Measurements from ENCODE around the gene ABCC2.

Gene ABCC2

DNA sequence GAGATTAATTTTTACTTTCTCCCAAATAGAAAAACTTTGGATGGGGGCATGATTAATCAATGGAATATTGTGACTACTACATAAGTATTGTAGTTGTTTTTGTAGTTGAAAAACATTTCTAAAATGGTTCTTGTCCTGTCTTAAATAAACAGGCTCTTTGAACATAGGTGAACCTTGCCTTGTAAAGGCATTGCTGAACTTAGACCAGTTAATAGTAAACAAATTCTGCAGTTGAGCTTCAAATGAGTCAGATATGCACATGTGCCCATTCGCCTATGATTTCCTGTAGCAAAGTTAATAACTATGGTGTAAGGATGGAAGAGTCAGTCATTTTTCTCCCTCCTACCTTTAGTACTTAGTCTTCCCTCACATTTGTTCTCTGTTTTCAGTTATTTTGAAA lies 27.8 kb upstream of the ABCC2 start:
- Histone ChIP-seq H3K4me3 (ENCODE audit: low read length) (no peak overlapping the region), H3K4me1 (ENCODE audit: control insufficient read depth, insufficient read depth, low read length) (peaks cover 13% of the 10 kb centered on the region), H3K9me3 (replicated peaks; ENCODE audit: low read length) (no peaks in the 10 kb centered on the region), H3K36me3 (ENCODE audit: insufficient read depth, low read length) (peaks cover 54% of the 10 kb centered on the region), H3K9ac (ENCODE audit: low read depth, low read length) (no peak overlapping the region), H3K4me2 (ENCODE audit: low read length) (no peak overlapping the region), H3K27me3 (ENCODE audit: control insufficient read depth, insufficient read depth, low read length) (no peaks in the 10 kb centered on the region)

DNA sequence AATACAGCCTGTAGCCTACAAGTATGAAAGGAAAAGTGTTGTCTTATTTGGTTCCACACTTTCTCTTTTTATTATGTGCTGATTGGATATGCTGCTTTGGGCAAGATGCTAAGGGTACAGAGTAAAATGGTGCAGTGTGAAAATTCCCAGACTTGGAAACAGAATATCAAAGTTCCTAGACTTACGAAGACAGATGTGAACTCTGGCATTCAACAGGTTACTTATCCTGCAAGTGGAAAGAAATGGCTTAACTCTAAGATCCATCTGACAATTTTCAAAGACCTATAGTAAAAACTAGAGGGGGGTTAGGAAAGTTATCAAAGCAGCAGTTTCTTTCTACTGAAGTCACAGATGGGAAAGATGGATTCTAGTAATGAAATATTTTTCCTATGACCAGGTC lies 26.3 kb upstream of the ABCC2 start:
- Histone ChIP-seq H3K4me3 (ENCODE audit: low read length) (no peak overlapping the region), H3K9me3 (replicated peaks; ENCODE audit: low read length) (no peaks in the 10 kb centered on the region), H3K9ac (ENCODE audit: low read depth, low read length) (no peak overlapping the region), H3K4me2 (ENCODE audit: low read length) (no peak overlapping the region), H3K36me3 (ENCODE audit: insufficient read depth, low read length) (peaks cover 60% of the 10 kb centered on the region), H3K27me3 (ENCODE audit: control insufficient read depth, insufficient read depth, low read length) (no peaks in the 10 kb centered on the region), H3K4me1 (ENCODE audit: control insufficient read depth, insufficient read depth, low read length) (peaks cover 20% of the 10 kb centered on the region)

DNA sequence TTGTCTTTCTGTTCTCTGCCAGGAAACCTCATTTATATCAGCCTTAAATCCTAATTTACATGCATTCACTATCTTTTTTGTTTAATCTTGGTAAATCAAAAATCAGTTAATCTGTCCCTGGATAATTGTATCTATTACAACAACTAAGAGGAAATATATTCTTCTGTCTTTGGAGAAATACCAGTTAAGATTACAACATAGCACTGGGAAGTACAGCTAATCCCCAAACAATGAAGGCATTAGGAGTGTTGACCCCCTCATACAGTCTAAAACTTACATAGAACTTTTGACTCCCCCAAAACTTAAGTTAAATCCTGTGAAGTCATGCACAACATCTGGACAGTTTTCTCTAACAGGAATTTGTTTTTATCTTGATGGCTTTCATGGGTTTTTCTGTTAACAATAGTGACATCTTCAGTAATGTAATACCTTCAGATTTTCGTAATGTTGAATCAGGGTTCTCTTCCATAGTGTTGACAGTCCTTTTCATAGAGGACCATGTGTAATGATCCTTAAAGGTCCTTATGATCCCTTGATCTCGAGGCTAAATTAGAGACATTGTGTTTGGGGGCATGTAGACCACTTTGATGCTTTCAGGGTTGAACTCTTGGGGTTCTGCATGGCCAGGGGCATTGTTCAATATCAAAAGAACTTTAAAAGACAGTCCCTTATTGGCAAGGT lies 24.1 kb upstream of the ABCC2 start:
- Histone ChIP-seq H3K27me3 (ENCODE audit: control insufficient read depth, insufficient read depth, low read length) (no peaks in the 10 kb centered on the region), H3K9me3 (replicated peaks; ENCODE audit: low read length) (no peaks in the 10 kb centered on the region), H3K9ac (ENCODE audit: low read depth, low read length) (no peak overlapping the region), H3K4me2 (ENCODE audit: low read length) (peak overlapping the region; percentile 16), H3K4me1 (ENCODE audit: control insufficient read depth, insufficient read depth, low read length) (peaks cover 22% of the 10 kb centered on the region), H3K36me3 (ENCODE audit: insufficient read depth, low read length) (peaks cover 55% of the 10 kb centered on the region), H3K4me3 (ENCODE audit: low read length) (no peak overlapping the region)

DNA sequence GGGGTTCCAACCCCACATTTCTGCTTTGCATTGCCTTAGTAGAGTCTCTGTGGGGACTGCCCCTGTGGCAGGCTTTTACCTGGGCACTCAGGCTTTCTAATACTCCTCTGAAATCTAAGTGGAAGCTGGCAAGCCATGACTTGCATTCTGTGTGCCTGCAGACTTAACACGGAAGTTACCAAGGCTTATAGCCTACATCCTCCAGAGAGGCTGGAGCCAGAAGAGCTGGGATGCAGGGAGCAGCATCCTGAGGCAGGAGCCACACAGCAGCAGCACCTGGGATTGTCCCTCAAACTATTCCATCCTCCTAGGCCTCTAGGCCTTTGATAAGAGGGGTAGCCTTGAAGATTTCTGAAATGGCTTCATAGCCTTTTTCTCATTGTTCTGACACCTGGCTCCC lies 22.1 kb upstream of the ABCC2 start:
- Histone ChIP-seq H3K4me3 (ENCODE audit: low read length) (no peak overlapping the region), H3K9ac (ENCODE audit: low read depth, low read length) (no peak overlapping the region), H3K27me3 (ENCODE audit: control insufficient read depth, insufficient read depth, low read length) (no peaks in the 10 kb centered on the region), H3K4me2 (ENCODE audit: low read length) (no peak overlapping the region), H3K36me3 (ENCODE audit: insufficient read depth, low read length) (peaks cover 44% of the 10 kb centered on the region), H3K9me3 (replicated peaks; ENCODE audit: low read length) (no peaks in the 10 kb centered on the region), H3K4me1 (ENCODE audit: control insufficient read depth, insufficient read depth, low read length) (peaks cover 22% of the 10 kb centered on the region)

DNA sequence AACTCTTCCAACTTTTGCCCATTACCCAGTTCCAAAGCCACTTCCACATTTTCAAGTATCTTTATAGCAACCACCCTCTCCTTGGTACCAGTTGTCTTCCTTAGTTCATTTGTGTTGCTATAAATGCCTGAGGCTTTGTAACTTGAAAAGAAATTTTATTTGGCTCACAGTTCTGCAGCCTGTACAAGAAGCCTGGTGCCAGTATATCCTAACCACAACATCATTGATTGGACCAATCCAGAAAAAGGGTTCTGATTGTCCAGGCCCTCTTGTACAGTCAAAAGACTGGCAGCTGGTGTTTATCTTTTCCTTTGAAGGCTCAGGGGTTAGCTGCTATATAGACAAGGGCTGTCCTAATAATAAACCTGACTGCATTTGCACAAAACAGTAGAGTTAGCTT lies 21.1 kb upstream of the ABCC2 start:
- Histone ChIP-seq H3K4me3 (ENCODE audit: low read length) (no peak overlapping the region), H3K4me2 (ENCODE audit: low read length) (no peak overlapping the region), H3K4me1 (ENCODE audit: control insufficient read depth, insufficient read depth, low read length) (peaks cover 22% of the 10 kb centered on the region), H3K9me3 (replicated peaks; ENCODE audit: low read length) (no peaks in the 10 kb centered on the region), H3K27me3 (ENCODE audit: control insufficient read depth, insufficient read depth, low read length) (no peaks in the 10 kb centered on the region), H3K9ac (ENCODE audit: low read depth, low read length) (no peak overlapping the region), H3K36me3 (ENCODE audit: insufficient read depth, low read length) (peaks cover 34% of the 10 kb centered on the region)

DNA sequence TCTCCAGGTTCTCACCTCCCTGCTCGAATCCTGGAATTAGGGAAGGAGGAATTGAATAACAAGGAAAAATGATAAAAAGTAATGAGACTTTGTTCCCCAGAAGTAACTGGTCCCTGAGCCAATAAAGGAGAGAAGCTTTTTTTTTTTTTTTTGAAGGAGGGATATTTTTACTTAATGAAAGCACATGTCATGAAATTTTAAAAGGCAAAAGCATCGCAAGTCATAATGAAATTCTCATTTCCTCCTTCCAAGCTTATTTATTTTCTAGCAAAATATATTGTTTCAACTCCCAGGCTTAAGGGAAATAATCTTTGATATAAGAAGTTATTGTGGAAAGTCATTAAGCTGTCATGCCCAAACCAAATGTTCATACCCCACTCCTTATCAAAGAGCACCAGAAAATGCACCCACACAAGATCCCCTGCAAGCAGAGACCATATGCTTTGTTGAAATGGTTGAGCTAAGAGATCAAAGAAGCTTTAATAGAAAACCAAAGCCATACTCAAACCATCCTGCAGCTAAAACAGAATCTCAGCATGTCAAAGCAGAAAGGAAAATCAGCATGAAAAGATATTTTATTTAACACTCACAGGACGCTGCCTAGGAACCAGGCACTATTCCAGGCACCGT lies 16.7 kb upstream of the ABCC2 start:
- Histone ChIP-seq H3K4me1 (ENCODE audit: control insufficient read depth, insufficient read depth, low read length) (peaks cover 15% of the 10 kb centered on the region), H3K4me3 (ENCODE audit: low read length) (no peak overlapping the region), H3K36me3 (ENCODE audit: insufficient read depth, low read length) (peaks cover 4% of the 10 kb centered on the region), H3K9me3 (replicated peaks; ENCODE audit: low read length) (no peaks in the 10 kb centered on the region), H3K27me3 (ENCODE audit: control insufficient read depth, insufficient read depth, low read length) (no peaks in the 10 kb centered on the region), H3K4me2 (ENCODE audit: low read length) (no peak overlapping the region), H3K9ac (ENCODE audit: low read depth, low read length) (no peak overlapping the region)

DNA sequence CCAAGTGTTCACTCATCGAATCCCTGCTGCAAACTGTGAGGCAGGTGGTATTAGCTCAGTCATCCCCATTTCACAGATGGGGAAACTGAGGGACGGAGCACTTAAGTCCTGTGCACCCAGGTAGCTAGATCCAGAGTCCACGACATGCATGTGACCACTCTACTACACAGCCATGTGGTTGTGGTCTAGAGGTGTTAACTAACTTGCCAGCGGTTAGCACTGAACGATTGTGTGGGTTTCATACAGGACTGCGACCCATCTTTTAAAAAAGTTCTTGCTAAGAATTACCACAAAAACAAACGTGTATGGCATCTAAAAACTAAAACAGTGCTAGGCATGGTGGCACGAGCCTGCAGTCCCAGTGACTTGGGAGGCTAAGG lies 16.1 kb upstream of the ABCC2 start:
- Histone ChIP-seq H3K9ac (ENCODE audit: low read depth, low read length) (no peak overlapping the region), H3K9me3 (replicated peaks; ENCODE audit: low read length) (no peaks in the 10 kb centered on the region), H3K27me3 (ENCODE audit: control insufficient read depth, insufficient read depth, low read length) (no peaks in the 10 kb centered on the region), H3K4me2 (ENCODE audit: low read length) (no peak overlapping the region), H3K4me1 (ENCODE audit: control insufficient read depth, insufficient read depth, low read length) (peaks cover 10% of the 10 kb centered on the region), H3K4me3 (ENCODE audit: low read length) (no peak overlapping the region), H3K36me3 (ENCODE audit: insufficient read depth, low read length) (peaks cover under 1% of the 10 kb centered on the region)

DNA sequence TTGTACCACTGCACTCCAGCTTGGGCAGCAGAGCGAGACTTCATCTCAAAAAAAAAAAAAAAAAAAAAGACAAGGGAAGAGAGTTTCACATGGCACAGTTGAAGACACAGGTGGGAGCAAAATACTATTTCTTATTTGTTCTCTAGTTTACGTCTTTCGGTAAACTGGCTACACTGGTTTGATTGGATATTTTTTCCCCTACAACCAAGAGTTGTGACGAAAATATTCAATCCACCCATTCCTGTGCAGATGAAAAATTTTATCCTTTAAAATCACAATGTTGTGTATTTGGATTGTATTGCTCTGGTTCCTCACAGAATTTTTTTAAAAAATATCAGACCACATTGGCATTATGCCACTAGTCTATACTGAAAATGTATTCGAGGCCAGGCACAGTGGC lies 14.5 kb upstream of the ABCC2 start:
- Histone ChIP-seq H3K4me3 (ENCODE audit: low read length) (no peak overlapping the region), H3K36me3 (ENCODE audit: insufficient read depth, low read length) (no peaks in the 10 kb centered on the region), H3K27me3 (ENCODE audit: control insufficient read depth, insufficient read depth, low read length) (no peaks in the 10 kb centered on the region), H3K4me1 (ENCODE audit: control insufficient read depth, insufficient read depth, low read length) (peaks cover 10% of the 10 kb centered on the region), H3K9me3 (replicated peaks; ENCODE audit: low read length) (no peaks in the 10 kb centered on the region), H3K9ac (ENCODE audit: low read depth, low read length) (no peak overlapping the region), H3K4me2 (ENCODE audit: low read length) (no peak overlapping the region)

DNA sequence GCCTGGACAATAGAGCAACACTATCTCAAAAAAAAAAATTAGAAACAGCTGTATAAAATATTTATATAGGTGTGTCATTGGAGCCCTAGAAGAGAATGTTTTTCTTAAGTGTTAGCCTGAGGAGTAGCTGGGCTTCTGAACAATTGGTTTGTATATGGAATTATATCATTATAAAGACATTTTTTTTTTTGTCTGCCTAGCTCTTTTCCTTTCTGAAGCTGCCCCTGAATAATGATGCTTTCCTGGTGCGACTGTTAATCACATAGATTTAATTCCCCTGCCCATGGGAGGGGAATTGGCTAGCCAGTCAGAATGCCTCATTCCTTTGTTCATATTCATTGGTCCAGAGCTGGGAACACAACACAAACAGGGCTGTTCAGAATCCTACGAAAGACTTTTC lies 13.9 kb upstream of the ABCC2 start:
- Histone ChIP-seq H3K4me2 (ENCODE audit: low read length) (no peak overlapping the region), H3K36me3 (ENCODE audit: insufficient read depth, low read length) (no peaks in the 10 kb centered on the region), H3K9ac (ENCODE audit: low read depth, low read length) (no peak overlapping the region), H3K9me3 (replicated peaks; ENCODE audit: low read length) (no peaks in the 10 kb centered on the region), H3K4me1 (ENCODE audit: control insufficient read depth, insufficient read depth, low read length) (peaks cover 10% of the 10 kb centered on the region), H3K27me3 (ENCODE audit: control insufficient read depth, insufficient read depth, low read length) (no peaks in the 10 kb centered on the region), H3K4me3 (ENCODE audit: low read length) (no peak overlapping the region)

DNA sequence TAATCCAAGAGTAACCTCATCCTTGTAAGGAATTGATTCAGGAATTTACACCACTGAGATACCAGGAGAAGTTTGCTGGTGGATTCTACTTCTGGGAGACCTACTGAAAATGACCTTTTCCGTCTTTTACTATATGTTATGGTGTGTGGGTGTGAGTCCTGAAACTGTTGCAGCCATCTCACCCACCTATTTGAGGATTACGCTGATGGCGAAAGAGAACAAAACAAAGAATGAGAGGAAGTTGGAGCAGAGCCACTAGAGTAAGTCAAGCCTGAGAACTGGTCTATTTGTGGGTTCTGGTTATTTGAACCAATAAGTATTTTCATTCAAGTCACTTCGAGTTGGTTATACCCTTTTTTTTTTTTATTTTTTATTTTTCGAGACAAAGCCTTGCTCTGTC lies 12.7 kb upstream of the ABCC2 start:
- no peaks in the 10 kb centered on the region for H3K9me3 ChIP-seq (replicated peaks; ENCODE audit: low read length)
- H3K4me3 ChIP-seq (ENCODE audit: low read length): no peak overlapping the region
- H3K4me1 ChIP-seq (ENCODE audit: control insufficient read depth, insufficient read depth, low read length): peaks cover 10% of the 10 kb centered on the region
- no peaks in the 10 kb centered on the region for H3K36me3 ChIP-seq (ENCODE audit: insufficient read depth, low read length)
- no peaks in the 10 kb centered on the region for H3K27me3 ChIP-seq (ENCODE audit: control insufficient read depth, insufficient read depth, low read length)
- H3K9ac ChIP-seq (ENCODE audit: low read depth, low read length): no peak overlapping the region
- H3K4me2 ChIP-seq (ENCODE audit: low read length): no peak overlapping the region

DNA sequence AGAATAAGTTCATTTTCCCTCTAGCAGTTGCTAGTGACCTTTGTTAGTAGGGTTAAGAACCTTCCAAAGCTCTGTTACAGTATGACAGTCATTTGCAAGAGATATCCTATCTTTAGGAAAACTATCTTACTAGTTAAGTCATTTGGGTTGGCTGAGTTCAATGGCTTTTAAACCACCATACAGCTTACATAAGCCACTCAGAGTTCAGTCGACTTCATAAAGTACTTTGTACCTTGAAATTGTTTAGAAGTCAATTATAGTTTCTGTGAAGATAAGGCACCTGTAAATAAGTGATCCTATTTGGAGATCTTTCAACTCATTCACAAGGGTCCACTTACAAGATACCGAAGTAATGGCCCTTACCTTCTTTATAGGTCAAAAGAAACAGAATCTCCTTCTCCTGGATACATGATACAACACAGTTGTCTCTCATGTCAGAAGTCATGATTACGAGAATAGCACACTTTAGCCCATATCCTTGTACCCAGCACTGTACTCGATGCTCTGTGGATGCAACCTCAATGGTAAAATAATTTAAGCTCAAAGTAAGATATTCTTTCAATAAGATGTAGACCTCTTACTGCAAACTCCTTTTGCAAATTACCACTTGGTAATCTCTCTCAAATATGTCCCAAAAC lies 11.9 kb upstream of the ABCC2 start:
- H3K4me2 ChIP-seq (ENCODE audit: low read length): no peak overlapping the region
- peaks cover 11% of the 10 kb centered on the region for H3K4me1 ChIP-seq (ENCODE audit: control insufficient read depth, insufficient read depth, low read length)
- no peak overlapping the region for H3K4me3 ChIP-seq (ENCODE audit: low read length)

DNA sequence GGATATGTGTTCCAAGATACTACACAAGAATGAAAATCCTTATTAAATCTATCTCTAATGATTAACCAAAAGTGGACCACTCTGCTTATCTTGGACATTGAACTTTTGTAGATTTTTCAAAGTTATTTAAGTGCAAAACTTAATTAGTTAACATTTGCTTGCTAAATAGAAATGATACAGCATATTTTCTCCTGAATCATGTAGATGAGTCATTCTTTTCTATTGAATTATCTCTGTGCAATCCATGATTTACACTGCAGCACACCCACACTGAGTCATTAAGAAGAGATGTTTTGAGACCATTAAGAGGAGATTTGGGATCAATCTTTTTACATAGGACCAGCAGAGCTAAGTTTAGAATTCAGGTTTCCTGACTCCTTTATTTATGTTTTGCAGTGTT lies 6.6 kb upstream of the ABCC2 start:
- H3K4me3 ChIP-seq (ENCODE audit: low read length): no peak overlapping the region
- no peaks in the 10 kb centered on the region for H3K36me3 ChIP-seq (ENCODE audit: insufficient read depth, low read length)

More for the DNA sequence above, 11.9 kb upstream of the ABCC2 start:
- H3K9me3 ChIP-seq (replicated peaks; ENCODE audit: low read length): no peaks in the 10 kb centered on the region
- H3K36me3 ChIP-seq (ENCODE audit: insufficient read depth, low read length): no peaks in the 10 kb centered on the region
- H3K27me3 ChIP-seq (ENCODE audit: control insufficient read depth, insufficient read depth, low read length): no peaks in the 10 kb centered on the region
- H3K9ac ChIP-seq (ENCODE audit: low read depth, low read length): no peak overlapping the region

More for the DNA sequence above, 6.6 kb upstream of the ABCC2 start:
- Histone ChIP-seq H3K4me1 (ENCODE audit: control insufficient read depth, insufficient read depth, low read length) (peaks cover 43% of the 10 kb centered on the region), H3K9ac (ENCODE audit: low read depth, low read length) (peak overlapping the region; percentile 68), H3K9me3 (replicated peaks; ENCODE audit: low read length) (no peaks in the 10 kb centered on the region), H3K4me2 (ENCODE audit: low read length) (peak overlapping the region; percentile 68), H3K27me3 (ENCODE audit: control insufficient read depth, insufficient read depth, low read length) (no peaks in the 10 kb centered on the region)

All from skeletal muscle satellite cell (primary cell).